Dermis blood vessel endothelial cell (primary cell): ENCODE results near the gene GPATCH2. TPM values are rescaled to one million over a fixed set of nuclear protein-coding genes. Genes with fewer than 3 reads are reported as not detected.

Experiments
- DNase-seq: peaks from one replicate; pipeline ENCODE4 v3.0.0; 2010
- total RNA-seq: library from RNA; depleted of rRNA; stranded (reverse); fragments of >200 nt; gene quantifications from 2 replicates; pipeline ENCODE4 v1.2.3, GENCODE V29; 2014

Gene GPATCH2
- total RNA-seq, 1 donor from 2014 or later, result 20.1 TPM

- DNase-seq, result no peak
These were observed 53.6 kb downstream of the GPATCH2 start for GRCh38 chr1:217577336-217577735.

- DNase-seq, result no peak
These were observed 56.5 kb downstream of the GPATCH2 start for GRCh38 chr1:217574265-217574949.

GRCh38 chr1:217569021-217569420 is 61.9 kb downstream of the GPATCH2 start:
- DNase-seq, result no peak

GRCh38 chr1:217568200-217568599 is 62.7 kb downstream of the GPATCH2 start:
- DNase-seq, result no peak

GRCh38 chr1:217564833-217565232 is 66.1 kb downstream of the GPATCH2 start:
- no peak for DNase-seq

- DNase-seq, result no peak
These were observed 66.7 kb downstream of the GPATCH2 start for GRCh38 chr1:217564207-217564606.

- no peak for DNase-seq
These were observed 67.7 kb downstream of the GPATCH2 start for GRCh38 chr1:217563179-217563578.

- DNase-seq, result no peak
These were observed 68.5 kb downstream of the GPATCH2 start for GRCh38 chr1:217562229-217562878.

GRCh38 chr1:217561446-217561845 is 69.4 kb downstream of the GPATCH2 start:
- DNase-seq, result no peak

- DNase-seq, result no peak
These were observed 76.0 kb downstream of the GPATCH2 start for GRCh38 chr1:217554849-217555248.

- DNase-seq, result no peak
These were observed 76.9 kb downstream of the GPATCH2 start for GRCh38 chr1:217553949-217554509.

GRCh38 chr1:217552339-217552951 is 78.4 kb downstream of the GPATCH2 start:
- no peak for DNase-seq

- no peak for DNase-seq
These were observed 88.1 kb downstream of the GPATCH2 start for GRCh38 chr1:217542837-217543236.

GRCh38 chr1:217542136-217542777 is 88.6 kb downstream of the GPATCH2 start:
- no peak for DNase-seq

- no peak for DNase-seq
These were observed 90.6 kb downstream of the GPATCH2 start for GRCh38 chr1:217540321-217540720.

GRCh38 chr1:217539510-217539909 is 91.4 kb downstream of the GPATCH2 start:
- DNase-seq, result no peak

- no peak for DNase-seq
These were observed 95.1 kb downstream of the GPATCH2 start for GRCh38 chr1:217535601-217536377.

- DNase-seq, result no peak
These were observed 96.3 kb downstream of the GPATCH2 start for GRCh38 chr1:217534566-217534965.

- no peak for DNase-seq
These were observed 102.6 kb downstream of the GPATCH2 start for GRCh38 chr1:217528271-217528670.

- no peak for DNase-seq
These were observed 103.7 kb downstream of the GPATCH2 start for GRCh38 chr1:217527151-217527550.

- DNase-seq, result no peak
These were observed 104.3 kb downstream of the GPATCH2 start for GRCh38 chr1:217526636-217527035.

- peak; percentile 22 for DNase-seq
These were observed 105.0 kb downstream of the GPATCH2 start for GRCh38 chr1:217525773-217526490.
